ENCODE data around the gene KLF12.

- no peak for TF ChIP-seq CTCF (IDR thresholded peaks at IDR 0.05; ENCODE audit: insufficient read depth, low read depth, low read length)
- no peak for TF ChIP-seq EZH2 (IDR thresholded peaks at IDR 0.05; ENCODE audit: insufficient read depth, low read length)
These were observed 37.4 kb upstream of the KLF12 start for GRCh38 chr13:74171641-74172040.
